Measurements from ENCODE around the gene BUB1.
"Not testable (repeated sequence)": the region's sequence is repeated elsewhere in the genome, so short reads cannot be mapped to it uniquely, and the experiment has no call there.

DNA sequence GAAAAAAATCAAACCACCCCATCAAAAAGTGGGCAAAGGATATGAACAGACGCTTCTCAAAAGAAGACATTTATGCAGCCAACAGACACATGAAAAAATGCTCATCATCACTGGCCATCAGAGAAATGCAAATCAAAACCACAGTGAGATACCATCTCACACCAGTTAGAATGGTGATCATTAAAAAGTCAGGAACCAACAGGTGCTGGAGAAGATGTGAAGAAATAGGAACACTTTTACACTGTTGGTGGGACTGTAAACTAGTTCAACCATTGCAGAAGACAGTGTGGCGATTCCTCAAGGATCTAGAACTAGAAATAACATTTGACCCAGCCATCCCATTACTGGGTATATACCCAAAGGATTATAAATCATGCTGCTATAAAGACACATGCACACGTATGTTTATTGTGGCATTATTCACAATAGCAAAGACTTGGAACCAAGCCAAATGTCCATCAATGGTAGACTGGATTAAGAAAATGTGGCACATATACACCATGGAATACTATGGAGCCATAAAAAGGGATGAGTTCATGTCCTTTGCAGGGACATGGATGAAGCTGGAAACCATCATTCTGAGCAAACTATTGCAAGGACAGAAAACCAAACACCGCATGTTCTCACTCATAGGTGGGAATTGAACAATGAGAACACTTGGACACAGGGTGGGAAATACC, 41.8 kb downstream of the BUB1 start:
- TF ChIP-seq, protein P1, sequence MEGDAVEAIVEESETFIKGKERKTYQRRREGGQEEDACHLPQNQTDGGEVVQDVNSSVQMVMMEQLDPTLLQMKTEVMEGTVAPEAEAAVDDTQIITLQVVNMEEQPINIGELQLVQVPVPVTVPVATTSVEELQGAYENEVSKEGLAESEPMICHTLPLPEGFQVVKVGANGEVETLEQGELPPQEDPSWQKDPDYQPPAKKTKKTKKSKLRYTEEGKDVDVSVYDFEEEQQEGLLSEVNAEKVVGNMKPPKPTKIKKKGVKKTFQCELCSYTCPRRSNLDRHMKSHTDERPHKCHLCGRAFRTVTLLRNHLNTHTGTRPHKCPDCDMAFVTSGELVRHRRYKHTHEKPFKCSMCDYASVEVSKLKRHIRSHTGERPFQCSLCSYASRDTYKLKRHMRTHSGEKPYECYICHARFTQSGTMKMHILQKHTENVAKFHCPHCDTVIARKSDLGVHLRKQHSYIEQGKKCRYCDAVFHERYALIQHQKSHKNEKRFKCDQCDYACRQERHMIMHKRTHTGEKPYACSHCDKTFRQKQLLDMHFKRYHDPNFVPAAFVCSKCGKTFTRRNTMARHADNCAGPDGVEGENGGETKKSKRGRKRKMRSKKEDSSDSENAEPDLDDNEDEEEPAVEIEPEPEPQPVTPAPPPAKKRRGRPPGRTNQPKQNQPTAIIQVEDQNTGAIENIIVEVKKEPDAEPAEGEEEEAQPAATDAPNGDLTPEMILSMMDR (IDR thresholded peaks at IDR 0.05; ENCODE audit: poor library complexity, severe bottlenecking): not testable (repeated sequence)
- not testable (repeated sequence) for TF ChIP-seq EZH2 (IDR thresholded peaks at IDR 0.05; ENCODE audit: borderline replicate concordance, insufficient read depth, low read length, poor library complexity, severe bottlenecking); SMC3 (conservative IDR thresholded peaks at IDR 0.05; ENCODE audit: poor library complexity); RAD21 (conservative IDR thresholded peaks at IDR 0.05); MXI1 (conservative IDR thresholded peaks at IDR 0.05; ENCODE audit: poor library complexity, severe bottlenecking); POLR2AphosphoS5 (IDR thresholded peaks at IDR 0.05); TAF1 (IDR thresholded peaks at IDR 0.05; ENCODE audit: low read depth); EP300 (conservative IDR thresholded peaks at IDR 0.05; ENCODE audit: poor library complexity, severe bottlenecking)
- TF ChIP-seq, protein P2, sequence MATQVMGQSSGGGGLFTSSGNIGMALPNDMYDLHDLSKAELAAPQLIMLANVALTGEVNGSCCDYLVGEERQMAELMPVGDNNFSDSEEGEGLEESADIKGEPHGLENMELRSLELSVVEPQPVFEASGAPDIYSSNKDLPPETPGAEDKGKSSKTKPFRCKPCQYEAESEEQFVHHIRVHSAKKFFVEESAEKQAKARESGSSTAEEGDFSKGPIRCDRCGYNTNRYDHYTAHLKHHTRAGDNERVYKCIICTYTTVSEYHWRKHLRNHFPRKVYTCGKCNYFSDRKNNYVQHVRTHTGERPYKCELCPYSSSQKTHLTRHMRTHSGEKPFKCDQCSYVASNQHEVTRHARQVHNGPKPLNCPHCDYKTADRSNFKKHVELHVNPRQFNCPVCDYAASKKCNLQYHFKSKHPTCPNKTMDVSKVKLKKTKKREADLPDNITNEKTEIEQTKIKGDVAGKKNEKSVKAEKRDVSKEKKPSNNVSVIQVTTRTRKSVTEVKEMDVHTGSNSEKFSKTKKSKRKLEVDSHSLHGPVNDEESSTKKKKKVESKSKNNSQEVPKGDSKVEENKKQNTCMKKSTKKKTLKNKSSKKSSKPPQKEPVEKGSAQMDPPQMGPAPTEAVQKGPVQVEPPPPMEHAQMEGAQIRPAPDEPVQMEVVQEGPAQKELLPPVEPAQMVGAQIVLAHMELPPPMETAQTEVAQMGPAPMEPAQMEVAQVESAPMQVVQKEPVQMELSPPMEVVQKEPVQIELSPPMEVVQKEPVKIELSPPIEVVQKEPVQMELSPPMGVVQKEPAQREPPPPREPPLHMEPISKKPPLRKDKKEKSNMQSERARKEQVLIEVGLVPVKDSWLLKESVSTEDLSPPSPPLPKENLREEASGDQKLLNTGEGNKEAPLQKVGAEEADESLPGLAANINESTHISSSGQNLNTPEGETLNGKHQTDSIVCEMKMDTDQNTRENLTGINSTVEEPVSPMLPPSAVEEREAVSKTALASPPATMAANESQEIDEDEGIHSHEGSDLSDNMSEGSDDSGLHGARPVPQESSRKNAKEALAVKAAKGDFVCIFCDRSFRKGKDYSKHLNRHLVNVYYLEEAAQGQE (IDR thresholded peaks at IDR 0.05; ENCODE audit: borderline replicate concordance): not testable (repeated sequence)
